Superior temporal gyrus (tissue), 1 donor: ENCODE results near the gene CCDC13.
A peak's percentile ranks its signal among the peaks of the same experiment; 100 is the strongest.

Experiments
- DNase-seq: peaks from one replicate; pipeline ENCODE4 v3.0.0-alpha.2; 2016; ENCODE audit errors: extremely low spot score

The CCDC13 gene

DNA sequence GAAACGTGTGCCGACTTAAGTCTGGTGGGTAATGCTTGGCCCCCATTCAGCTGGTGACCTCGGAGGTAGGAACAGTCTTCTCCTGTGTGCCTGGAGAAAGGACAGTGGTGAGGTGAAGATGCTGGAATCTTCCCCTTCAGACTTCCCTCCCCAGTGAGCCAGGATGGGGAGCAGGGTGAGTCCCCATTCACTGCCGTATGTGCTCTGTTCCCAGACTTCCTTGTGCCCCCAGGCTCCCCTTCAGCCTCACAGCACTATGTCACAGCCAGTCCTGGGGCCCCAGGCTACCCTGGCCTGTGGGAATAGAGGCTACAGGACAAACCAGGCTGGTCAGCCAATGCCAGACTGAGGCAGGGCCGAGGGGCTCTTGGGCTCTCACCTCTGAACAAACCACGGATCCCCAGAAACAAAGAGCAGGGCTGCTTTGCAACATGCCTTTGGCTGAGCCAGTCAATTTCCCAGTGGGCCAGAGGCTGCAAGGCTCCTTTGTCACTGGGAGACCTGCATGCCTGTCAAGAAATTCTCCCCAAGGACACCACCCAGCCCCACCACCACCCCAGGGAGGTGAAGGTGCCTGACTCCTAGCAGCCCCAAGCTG is 38.7 kb downstream of the CCDC13 start:
- peak; percentile 36 for DNase-seq

DNA sequence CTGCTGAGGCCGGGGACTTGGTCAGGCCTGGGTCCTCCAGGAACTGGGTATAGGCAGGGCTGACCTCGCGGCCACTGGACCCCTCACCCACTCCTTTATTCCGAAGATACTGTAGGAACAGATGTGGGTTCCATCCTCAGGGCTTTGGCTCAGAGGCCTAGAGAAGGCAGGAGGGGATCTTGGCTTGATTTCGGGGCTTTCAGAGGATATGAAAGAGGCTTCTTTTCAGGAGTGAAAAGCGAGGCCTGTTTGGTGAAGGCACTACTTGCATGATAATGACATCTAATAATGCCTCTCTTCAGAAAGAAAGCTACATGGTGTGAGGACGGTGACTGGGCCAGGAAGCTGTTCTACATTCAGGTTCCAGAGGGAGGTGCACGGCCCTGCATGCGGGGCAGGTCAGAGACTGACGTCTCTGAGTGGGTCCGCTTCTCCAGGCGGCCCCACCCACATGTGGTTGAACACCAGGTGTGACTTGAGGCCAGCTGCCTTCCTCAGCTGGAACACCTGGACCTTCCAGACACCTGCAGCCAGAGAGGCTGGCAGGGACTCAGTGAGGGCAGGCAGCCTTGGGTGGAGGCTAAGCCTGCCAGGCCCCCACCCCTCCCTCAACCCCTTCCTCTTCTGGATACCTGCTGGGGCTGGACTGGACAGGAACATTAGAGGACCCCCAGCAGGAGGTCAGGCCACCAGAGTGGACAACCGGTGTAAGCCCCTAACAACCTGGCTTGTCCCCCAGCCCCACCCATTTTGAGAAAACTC is 39.4 kb downstream of the CCDC13 start:
- DNase-seq: peak; percentile 97

DNA sequence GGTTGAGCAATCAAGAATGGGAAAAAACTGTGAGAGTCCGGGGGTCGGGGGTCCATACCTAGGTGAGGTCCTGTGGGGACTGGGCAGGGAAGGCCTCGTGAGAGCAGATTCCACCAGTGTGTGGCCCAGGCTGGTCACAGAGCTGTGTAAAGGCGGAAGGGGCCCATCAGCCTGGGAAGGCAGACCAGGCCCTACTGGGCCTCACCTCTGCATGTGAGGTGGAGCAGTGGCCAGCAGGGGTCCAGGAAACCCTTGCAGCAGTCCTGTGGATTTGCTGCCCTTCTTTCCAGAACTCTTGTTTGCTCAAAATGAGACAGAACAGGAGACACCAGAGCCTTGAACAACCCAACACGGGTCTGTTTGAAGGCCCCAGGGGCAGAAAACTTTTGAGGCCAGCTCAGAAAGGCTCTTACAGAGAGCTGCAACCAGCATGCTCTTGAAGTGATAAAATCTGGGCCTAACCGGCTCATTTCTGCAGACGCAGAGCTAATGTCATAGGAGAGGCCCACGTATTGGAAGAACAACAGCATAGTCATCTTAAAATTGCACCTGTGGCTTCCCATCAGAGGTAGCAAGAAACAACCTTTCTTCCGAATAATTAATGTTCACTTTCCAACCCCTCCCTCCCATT is 40.1 kb downstream of the CCDC13 start:
- DNase-seq: no peak

DNA sequence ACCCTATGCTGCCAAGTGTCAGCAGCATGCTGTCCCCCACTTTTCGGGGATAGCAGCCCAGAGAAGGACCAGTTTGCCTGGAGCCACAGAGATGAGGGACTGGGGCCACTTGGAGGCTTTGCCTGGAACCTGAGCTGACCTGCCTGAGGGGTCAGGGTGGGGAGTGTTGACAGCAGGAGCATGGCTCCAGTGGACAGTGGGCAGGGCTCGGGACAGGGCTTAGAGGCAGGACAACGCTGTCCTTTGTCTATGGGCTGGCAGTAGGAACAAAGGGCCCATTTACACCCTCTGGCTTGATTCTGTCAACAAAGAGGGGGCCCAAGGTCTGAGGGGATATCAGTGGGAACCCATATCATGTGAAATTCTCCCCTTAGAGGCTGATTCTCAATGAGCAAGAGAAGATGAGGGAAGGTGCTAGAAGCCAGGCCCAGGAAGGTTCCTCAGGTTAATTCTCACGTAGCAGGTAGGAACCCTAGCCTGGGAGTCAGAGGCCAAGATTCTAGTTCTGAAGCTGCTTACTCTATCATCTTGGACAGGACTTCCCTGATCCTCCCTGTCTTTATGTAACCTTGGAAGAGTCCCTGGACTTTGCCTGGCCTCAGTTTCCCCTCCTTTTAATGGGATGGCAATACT is 40.7 kb downstream of the CCDC13 start:
- peak; percentile 98 for DNase-seq

DNA sequence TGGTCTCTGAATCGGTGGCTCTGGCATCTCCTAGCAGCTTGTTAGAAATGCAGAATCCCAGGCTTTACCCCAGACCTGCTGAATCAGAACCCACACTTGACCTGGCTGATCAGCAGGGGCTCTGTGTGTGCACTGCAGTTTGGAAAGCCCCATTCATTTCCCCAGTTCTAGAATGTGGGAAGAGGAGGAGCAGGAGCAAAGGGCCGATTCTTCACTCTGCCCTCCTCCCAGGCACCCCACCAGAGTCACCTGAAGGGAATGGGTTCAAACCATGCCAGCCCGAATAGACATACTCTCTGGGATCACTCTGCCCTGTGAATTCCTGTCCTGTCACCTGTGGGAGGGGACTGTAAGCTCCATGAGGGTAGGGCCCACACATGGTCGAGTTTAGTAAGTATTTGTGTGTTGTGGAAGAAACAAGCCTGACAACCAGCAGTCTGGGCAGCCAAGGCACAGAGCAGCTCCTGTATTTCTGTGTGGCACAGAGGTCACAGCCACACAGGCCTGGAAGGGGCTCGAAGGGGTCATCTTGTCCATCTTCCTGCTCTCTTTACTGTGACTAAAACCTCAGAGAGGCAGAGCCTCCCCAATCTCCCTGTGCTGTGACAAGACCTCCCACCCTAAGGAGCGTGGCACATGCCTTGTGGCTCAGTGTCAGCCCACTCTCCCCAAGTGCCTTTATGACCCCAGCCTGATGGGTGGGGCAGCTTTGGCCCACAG is 41.4 kb downstream of the CCDC13 start:
- peak; percentile 20 for DNase-seq

DNA sequence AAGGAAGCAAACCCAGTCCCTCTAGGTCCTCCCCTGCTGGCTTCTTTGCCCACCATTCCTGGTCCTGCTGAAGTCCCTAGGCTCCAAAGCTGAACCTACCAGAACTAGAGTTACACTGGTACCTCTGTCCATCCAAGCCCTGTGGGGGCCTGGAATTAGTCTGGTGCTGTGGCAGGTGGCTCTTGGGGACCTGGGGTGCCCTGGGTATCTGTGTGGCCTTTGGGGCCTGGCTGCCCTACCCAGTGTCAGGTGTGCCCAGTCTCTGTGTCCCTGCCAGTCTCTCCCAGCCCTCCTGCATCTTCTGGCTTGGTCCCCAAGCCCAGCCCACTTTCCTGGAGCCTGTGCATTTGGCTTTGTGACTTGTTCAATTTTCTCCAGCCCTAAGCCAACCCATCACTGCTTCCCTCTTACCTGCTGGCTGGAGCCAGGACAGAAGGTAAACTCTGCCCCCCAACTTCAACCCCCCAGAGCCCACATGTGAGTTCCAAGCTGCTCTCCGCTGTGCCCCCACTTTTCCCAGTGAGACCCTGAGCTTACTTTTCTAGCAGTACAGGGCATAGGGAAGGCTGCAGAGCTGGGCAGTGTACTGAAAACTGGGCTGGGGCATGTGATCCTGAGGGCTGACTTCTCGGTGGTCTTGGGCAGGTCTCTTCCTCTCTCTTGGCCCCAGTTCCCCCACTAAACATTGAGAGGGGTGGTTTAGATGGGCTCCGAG is 42.2 kb downstream of the CCDC13 start:
- peak; percentile 12 for DNase-seq

DNA sequence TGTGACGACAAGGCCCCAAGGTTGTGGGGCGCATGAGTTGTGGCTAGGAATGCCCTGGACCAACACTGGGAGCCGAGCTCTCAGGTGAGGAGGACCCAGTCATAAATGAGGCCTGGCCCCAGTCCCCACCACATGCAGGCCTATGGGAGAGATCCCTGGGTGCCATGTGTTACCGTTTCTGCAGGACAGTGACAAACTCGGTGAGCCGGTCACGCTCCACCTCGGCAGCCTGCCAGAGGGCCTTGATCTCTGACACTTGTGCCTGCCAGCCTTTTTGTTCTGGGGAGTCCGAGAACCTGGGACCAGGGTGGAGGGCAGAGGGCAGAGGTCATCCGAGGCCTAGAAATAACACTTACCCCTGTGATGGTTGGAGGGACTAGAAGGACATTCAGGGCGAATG is 42.8 kb downstream of the CCDC13 start:
- DNase-seq: no peak

DNA sequence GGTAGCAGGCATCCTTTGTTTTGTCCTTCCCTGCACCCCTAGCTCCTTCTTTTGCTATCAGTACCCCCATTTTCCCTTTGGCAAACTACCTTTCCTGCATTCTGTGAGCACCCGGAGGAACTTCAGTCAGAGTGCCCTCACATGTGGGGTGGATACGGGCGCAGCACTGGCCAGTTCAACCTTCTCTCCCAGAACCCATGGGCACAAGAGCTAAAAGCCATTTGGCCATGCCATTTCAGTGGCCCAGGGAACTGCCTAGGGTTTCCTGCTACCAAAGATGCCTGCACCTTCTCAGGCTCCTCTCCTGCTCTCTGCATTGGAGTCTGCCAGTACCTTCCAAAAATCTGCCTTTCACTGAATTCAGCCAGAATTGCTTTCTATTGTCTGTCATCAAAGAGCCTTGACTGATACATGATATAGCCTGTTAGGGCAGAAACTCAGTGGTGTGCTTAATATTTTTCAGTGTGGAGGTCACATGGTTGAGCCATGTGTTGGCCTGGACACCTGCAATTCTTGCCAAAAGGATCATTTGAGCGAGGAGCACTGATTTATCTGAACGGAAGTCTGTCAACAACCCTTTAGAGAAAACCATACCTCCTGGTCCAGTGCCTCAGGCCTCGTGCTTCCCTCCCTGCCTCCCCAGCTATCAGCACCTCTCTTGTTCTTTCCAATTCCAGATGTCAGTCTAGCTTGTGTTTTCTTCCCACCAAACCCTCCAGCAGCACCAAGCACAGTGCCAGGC is 43.5 kb downstream of the CCDC13 start:
- DNase-seq: peak; percentile 45

DNA sequence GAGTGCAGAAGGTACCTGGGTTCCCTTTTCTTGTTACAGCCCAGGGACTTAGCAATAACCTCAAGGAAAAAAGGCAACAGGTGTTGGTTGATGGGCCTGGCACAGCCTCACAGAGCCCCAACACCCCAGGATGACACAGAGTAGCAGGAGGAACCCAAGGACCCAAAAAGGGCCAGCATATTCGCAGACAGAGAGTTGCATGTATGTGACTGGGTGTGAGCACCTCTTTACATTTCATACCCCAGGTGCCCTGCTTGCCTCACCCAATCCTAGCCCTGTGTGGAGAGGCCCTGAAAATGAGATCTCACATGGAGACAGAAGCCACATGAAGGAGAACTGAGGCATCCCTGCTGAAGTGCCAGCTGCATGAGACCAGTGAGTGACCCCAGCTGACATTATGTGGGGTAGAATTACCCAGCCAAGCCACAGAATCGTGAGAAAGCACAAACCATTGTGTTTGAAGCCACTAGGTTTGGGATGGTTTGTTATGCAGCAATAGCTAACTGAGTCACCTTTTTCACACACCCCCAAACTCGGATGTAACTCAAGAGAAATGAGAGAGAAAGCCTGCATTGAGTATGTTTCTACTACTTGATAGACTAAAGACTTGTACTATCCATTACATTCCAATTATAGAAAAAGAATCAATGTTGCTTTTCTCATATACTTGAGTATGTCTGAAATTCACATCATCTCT is 44.2 kb downstream of the CCDC13 start:
- DNase-seq: peak; percentile 37

DNA sequence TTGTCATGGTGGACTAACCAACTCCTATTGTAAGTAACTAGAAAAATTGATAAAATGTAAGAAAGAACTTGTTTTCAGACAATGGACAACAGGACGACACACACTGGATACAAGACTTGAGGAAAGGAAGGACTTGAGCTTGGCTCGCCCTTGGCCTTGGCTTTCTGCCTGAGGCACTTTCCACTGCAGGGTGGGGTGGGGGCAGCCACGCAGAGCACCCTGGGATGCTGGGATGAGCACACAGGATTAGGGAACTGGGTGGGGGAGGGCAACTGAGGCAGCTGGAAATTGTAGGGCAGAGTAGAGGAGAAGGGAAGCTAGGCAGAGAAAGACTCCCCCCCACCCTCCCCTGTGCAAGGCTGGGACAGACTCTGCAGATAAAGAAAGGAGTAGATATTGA is 45.0 kb downstream of the CCDC13 start:
- DNase-seq: no peak

DNA sequence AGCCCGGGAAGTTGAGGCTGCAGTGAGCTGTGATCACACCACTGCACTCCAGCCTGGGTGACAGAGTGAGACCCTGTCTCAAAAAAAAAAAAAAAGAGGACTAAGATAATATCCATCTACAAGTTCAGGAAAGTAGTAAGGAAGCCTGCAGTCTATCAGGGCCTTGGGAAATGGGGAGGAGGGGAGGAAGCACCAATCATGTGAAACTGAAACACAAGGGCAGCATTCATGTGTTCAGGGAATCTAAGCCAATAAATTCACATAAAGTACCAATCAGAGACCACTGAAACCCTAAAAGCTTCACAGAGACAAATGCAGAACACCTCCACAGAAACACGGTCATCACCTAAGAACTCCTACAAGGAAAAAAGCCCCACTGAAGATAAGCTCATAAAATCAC is 47.6 kb downstream of the CCDC13 start:
- peak; percentile 91 for DNase-seq

DNA sequence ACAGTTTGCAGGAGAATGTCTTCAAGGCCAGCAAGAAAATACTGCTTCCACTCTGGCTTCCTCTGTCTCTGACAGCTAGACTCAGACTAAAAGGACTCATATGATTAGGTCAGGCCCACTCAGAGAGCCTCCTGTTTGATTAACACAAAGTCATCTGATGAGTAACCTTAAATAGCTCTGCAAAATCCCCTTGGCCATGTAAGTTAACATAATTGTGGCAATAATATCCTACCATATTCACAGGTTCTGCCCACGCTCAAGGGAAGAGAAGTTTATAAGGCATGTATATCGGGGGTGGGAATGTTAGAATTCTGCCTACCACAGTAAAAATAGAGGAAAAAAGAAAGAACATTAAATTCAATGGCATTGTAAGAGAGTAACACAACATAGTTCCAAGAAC is 49.8 kb downstream of the CCDC13 start:
- DNase-seq: no peak
